Stimulated activated CD4-positive, alpha-beta T cell treated with anti-CD3 and anti-CD28 coated beads, Interleukin-15, amount 100 ng/mL, for 1 hour (primary cell): ENCODE data around the gene RGS12.

Source experiments
- DNase-seq, 2 donors: peaks; one replicate each; pipeline ENCODE4 v3.0.0-alpha.2; 2020; ENCODE audit warnings: low read depth in 1 of 2, low spot score in 1 of 2

Gene RGS12

GRCh38 chr4:3310301-3311094, 17.7 kb downstream of the RGS12 start:
- no peak for DNase-seq

- no peak for DNase-seq
These were observed 18.2 kb downstream of the RGS12 start for GRCh38 chr4:3311095-3311372.

DNA sequence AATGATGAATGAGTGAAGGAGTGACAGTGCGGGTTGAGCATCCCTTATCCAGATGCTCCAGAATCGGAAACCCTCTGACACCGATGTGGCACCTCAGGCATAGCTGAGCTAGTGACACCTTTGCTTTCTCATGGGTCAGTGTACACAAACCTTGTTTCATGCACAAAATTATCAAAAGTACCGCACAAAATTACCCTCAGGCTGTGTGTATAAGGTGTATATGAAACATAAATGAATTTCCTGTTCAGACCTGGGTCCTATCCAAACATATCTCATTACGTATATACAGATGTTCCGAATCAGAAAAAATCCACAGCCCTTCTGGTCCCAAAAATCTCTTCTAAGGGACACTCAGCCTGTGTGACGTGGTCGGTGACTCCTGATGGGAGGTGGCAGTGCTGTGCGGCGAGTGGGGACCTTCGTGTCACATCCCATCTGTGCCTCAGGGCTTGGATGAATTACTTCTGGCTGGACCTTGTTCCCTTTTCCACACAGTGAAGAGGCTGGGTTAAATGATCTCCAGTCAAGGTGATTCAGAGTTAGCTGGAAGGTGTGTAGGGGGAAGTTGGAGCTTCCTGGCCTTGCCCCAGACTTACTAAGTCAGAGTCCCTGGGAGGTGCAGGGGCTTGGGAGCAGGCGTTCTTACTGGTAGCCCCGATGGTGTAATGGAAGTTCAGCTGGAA, 18.8 kb downstream of the RGS12 start:
- DNase-seq = no peak

GRCh38 chr4:3312362-3312761, 19.5 kb downstream of the RGS12 start:
- DNase-seq = no peak

- no peak for DNase-seq
These were observed 20.3 kb downstream of the RGS12 start for GRCh38 chr4:3313139-3313538.

- no peak for DNase-seq
These were observed 20.9 kb downstream of the RGS12 start for GRCh38 chr4:3313556-3314228.

GRCh38 chr4:3314706-3315260, 22.0 kb downstream of the RGS12 start:
- no peak for DNase-seq

DNA sequence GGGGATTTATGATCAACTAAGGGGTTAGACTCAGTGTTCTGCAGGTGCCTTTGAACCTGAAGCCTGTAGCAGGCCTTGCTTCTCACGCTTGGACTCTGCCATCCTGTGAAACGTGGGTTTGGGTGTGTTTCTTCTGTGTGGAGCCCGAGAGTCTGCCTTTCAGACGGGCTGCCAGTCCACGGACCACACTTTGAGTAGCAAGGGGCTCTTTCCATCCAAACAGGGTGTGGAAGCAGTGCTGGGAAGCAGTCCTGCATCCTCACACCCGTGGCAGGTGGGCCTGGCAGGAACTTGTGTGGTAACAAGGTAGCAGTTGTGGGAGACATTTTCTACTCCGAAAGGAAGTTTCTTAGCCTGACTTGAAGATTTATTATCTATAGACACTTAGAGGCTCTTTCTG, 22.7 kb downstream of the RGS12 start:
- DNase-seq = no peak

DNA sequence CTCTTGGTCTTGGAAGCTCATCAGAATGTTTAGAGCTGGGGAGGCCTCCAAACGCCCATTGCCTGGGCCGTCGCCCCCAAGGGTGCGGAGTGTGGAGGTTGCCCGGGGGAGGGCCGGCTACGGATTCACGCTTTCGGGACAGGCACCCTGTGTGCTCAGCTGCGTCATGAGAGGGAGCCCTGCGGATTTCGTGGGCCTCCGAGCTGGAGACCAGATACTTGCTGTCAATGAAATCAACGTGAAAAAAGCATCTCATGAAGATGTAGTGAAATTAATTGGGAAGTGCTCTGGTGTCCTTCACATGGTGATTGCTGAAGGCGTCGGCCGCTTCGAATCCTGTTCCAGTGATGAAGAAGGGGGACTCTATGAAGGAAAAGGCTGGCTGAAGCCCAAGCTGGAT, 23.3 kb downstream of the RGS12 start:
- DNase-seq = no peak

GRCh38 chr4:3317011-3317655, 24.3 kb downstream of the RGS12 start:
- DNase-seq = no peak

- no peak for DNase-seq
These were observed 24.9 kb downstream of the RGS12 start for GRCh38 chr4:3317656-3318211.

DNA sequence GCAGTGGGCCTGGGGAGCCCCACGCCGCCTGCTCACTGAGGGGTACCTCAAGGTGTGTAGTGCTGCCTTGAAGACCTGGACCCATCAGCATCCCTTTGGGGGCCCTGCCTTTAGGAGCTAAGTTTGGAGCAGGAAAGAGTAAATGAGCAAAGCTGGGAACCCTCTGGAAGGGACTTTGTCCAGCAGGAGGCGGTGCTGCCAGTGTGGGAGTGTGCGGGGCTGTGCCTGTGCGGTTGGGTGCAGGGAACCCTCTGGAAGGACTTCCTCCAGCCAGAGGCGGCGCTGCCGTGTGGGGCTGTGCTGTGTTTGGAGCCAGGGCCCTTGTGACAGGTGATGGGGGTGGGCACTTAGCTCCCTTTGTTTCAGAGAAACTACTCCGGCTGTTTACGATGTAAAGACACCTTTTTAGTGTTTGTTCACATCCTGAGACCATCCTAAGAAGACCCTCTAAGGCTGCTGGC, 25.8 kb downstream of the RGS12 start:
- no peak for DNase-seq

DNA sequence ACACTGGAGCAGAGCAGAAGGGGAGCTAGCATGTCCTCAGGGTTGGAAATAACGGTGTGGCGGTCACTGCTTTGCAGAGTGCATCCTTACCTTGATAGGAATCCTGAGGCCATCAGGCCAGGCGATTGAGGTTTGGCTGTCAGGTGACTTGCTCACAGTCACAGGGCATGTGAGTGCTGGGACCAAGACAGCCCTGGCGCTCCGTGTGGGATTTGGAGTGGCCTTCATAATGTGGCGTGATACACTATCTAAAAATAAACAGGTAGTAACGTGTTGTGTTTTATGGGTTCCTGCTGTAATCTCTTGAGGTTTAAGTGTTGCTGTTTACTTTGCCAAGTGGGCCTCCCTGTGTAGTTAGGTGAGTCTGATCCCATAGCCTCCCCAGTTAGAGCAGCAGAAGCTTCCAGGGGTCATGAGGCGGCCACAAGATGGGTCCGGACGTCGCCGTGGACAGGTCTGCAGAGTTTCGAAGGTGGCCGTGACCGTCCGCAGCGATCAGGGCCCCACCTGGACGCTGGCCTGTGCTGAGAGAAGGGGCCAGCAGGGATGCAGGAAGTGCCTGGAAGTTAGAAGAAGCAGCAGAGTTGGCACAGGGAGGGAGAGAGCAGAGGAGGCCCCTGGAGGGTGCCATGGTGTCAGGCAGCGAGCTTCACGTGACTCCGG, 27.7 kb downstream of the RGS12 start:
- DNase-seq = no peak

- no peak for DNase-seq
These were observed 28.6 kb downstream of the RGS12 start for GRCh38 chr4:3321295-3321889.

GRCh38 chr4:3322059-3322550, 29.3 kb downstream of the RGS12 start:
- no peak for DNase-seq

- DNase-seq = no peak
These were observed 30.3 kb downstream of the RGS12 start for GRCh38 chr4:3323071-3323481.

DNA sequence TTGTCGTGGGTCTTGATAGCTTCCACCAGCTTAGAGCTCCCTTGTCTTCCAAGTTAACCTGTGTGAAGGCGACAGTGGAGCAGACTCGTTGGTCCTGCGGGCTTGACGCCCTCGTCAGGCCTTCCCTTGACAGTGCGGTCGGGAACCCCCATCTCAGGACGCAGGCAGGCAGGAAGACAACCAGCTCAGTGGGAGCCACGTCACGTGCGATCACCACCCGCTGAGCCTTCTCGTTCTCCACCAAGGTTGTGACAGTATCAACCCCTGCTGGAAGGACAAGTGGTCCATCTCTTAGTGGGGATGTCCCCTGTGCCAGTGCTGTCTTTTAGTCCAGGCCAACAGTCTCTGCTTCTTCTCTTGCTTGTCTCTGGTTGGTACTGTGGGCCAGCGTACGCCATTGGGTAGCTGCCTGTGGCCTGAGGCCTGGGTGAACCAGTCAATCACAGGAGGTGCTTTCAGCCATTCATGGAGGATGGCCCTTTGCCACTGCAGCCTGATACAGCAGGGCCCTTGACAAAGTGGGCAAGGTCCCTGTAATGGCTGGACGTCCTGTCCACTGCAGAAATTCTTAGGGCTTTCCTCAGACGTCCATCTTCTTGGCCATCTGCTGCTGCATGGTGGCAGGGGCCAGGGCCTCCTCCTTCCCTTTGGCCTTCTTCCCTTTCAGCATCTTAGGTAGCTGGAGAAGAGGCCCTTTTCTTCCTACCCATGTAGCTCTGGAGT, 31.4 kb downstream of the RGS12 start:
- no peak for DNase-seq

GRCh38 chr4:3328814-3329663, 36.2 kb downstream of the RGS12 start:
- DNase-seq = no peak

DNA sequence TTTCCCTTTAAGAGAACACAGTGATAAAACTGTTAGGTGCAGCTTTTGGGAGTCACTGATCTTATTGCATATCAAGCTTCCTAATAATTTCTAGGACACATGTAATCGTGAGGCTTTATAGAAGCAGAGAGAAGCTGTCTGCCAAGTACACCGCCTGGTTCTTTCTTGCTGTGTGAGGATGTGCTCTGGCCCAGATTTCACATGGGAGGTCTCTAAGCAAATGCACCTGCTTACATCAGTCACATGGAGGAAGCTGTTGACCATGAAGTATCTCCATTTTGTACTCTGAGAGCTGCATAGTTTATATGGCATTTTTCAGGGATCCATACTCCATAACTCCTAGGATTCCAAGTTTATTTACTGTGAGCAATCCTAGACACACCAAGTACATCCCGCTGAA, 37.1 kb downstream of the RGS12 start:
- no peak for DNase-seq
